Stimulated activated CD4-positive, alpha-beta T cell treated with anti-CD3 and anti-CD28 coated beads, Interleukin-4, amount 100 ng/mL, for 24 hours (primary cell): ENCODE results near the gene PDE4D.
A peak's percentile ranks its signal among the peaks of the same experiment; 100 is the strongest.

Experiments
- DNase-seq: peaks from one replicate; pipeline ENCODE4 v3.0.0-alpha.2; 2020

Gene PDE4D

GRCh38 chr5:59125011-59125961, 768.2 kb downstream of the PDE4D start:
- DNase-seq = no peak

GRCh38 chr5:59123595-59124561, 769.6 kb downstream of the PDE4D start:
- DNase-seq = no peak

- DNase-seq = no peak
Measured at GRCh38 chr5:59119480-59119879, 774.0 kb downstream of the PDE4D start.

- no peak for DNase-seq
Measured at GRCh38 chr5:59117320-59117719, 776.2 kb downstream of the PDE4D start.

- no peak for DNase-seq
Measured at GRCh38 chr5:59116231-59116865, 777.2 kb downstream of the PDE4D start.

- no peak for DNase-seq
Measured at GRCh38 chr5:59115345-59115744, 778.2 kb downstream of the PDE4D start.

GRCh38 chr5:59109383-59109782, 784.1 kb downstream of the PDE4D start:
- DNase-seq = no peak

- no peak for DNase-seq
Measured at GRCh38 chr5:59107692-59108091, 785.8 kb downstream of the PDE4D start.

GRCh38 chr5:59104400-59105127, 789.0 kb downstream of the PDE4D start:
- no peak for DNase-seq

GRCh38 chr5:59103303-59103702, 790.2 kb downstream of the PDE4D start:
- no peak for DNase-seq

- DNase-seq = no peak
Measured at GRCh38 chr5:59102437-59102836, 791.1 kb downstream of the PDE4D start.

GRCh38 chr5:59100875-59101274, 792.7 kb downstream of the PDE4D start:
- no peak for DNase-seq

- no peak for DNase-seq
Measured at GRCh38 chr5:59099995-59100345, 793.6 kb downstream of the PDE4D start.

- DNase-seq = peak; percentile 49
Measured at GRCh38 chr5:59099270-59099994, 794.1 kb downstream of the PDE4D start.

- DNase-seq = no peak
Measured at GRCh38 chr5:59098743-59099142, 794.8 kb downstream of the PDE4D start.

GRCh38 chr5:59097712-59098111, 795.8 kb downstream of the PDE4D start:
- no peak for DNase-seq

- DNase-seq = no peak
Measured at GRCh38 chr5:59097116-59097515, 796.4 kb downstream of the PDE4D start.

- no peak for DNase-seq
Measured at GRCh38 chr5:59095480-59095879, 798.0 kb downstream of the PDE4D start.

GRCh38 chr5:59094864-59095263, 798.7 kb downstream of the PDE4D start:
- no peak for DNase-seq

- DNase-seq = no peak
Measured at GRCh38 chr5:59093329-59093728, 800.2 kb downstream of the PDE4D start.

GRCh38 chr5:59092758-59093157, 800.8 kb downstream of the PDE4D start:
- no peak for DNase-seq

GRCh38 chr5:59091965-59092364, 801.6 kb downstream of the PDE4D start:
- no peak for DNase-seq
